Vagina (tissue), 2 donors: ENCODE results near the gene BOLA1. TPM values are rescaled to one million over a fixed set of nuclear protein-coding genes. Genes with fewer than 3 reads are reported as not detected.

Source experiments
- DNase-seq, 2 donors: peaks; one replicate each; pipeline ENCODE4 v3.0.0-alpha.2; 2017; ENCODE audit errors: extremely low spot score in 2 of 2
- H3K27ac ChIP-seq: fragments of 200-600 bp; sonication (generic); one replicate; pipeline ENCODE4 v1.5.1; 2019
- H3K27me3 ChIP-seq: fragments of 200-600 bp; sonication (generic); one replicate; pipeline ENCODE4 v1.5.1; 2019
- H3K36me3 ChIP-seq, 2 donors: fragments of 200-600 bp; sonication (generic); one replicate each; pipeline ENCODE4 v1.5.1; 2017 to 2019
- H3K4me1 ChIP-seq: fragments of 200-600 bp; sonication (generic); one replicate; pipeline ENCODE4 v1.5.1; 2019
- H3K4me3 ChIP-seq, 2 donors: fragments of 200-600 bp; sonication (generic); 1 replicate in 1 of 2; 2 replicates in 1 of 2; pipeline ENCODE4 v1.5.1; 2016 to 2019
- H3K9me3 ChIP-seq: fragments of 200-600 bp; sonication (generic); one replicate; pipeline ENCODE4 v1.5.1; 2019
- POLR2A ChIP-seq, 2 donors: fragments of 450-650 bp; IDR thresholded peaks; one replicate each; pipeline ENCODE4 v1.6.1; 2017; ENCODE audit warnings: antibody characterized with exemption in 2 of 2, mild to moderate bottlenecking in 2 of 2, moderate library complexity in 2 of 2
- POLR2AphosphoS5 ChIP-seq, 2 donors: sonication (generic); formaldehyde crosslinking; IDR thresholded peaks; one replicate each; pipeline ENCODE4 v1.9.0; 2017; ENCODE audit warnings: antibody characterized with exemption in 2 of 2, mild to moderate bottlenecking in 2 of 2, low read depth in 1 of 2; ENCODE audit not compliant: insufficient read depth in 1 of 2
- intact Hi-C: fragments of 100-400 bp; cut with DNase I; formaldehyde crosslinking; loops from one replicate; pipeline ENCODE4 v1.15.1; 2023
- total RNA-seq: library from RNA; depleted of rRNA; stranded (reverse); fragments of >200 nt; gene quantifications from one replicate; pipeline ENCODE4 v1.2.3, GENCODE V29; 2016
- TF ChIP-seq, protein P1 (sequence below), 3 experiments: fragments of 450-650 bp in 2 of 3; fragments of 200-600 bp in 1 of 3; sonication (generic) in 1 of 3; IDR thresholded peaks; one replicate each; pipeline ENCODE4 v1.5.1; 2017 to 2019; ENCODE audit warnings: antibody characterized with exemption in 3 of 3, mild to moderate bottlenecking in 2 of 3, moderate library complexity in 2 of 3

Gene BOLA1
- total RNA-seq, 1 donor from 2014 or later = 43.0 TPM

DNA sequence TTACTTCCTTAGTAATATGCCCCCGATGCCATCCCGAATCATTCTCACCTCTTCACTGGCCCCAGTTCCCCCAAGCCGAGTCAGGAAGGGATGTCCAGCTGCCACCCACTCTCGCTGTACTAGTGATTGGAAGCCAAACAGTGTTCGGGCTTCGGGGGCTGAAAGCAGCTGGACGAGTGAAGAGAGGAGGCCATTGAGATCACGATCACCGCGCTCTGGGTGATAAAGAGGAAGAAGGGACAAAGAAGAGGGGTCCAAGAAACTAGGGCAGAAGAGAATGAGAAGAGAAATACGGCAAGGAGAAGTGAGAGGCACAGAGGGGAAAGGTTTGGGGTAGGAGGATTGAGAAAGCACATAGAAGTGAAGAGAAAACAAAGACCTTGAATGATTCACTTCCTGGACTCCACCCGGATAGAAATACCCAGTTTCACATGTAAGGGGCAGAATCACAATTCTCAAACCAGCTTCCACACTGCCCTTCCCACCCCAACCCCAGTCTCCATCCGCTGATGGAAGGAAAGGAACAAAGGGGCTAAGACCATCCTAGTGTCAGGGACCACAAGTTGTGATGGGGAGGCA is 31.9 kb downstream of the BOLA1 start:
- Histone ChIP-seq H3K27ac (no peak overlapping the region), H3K9me3 (no peaks in the 10 kb centered on the region), H3K36me3 (peaks cover 0 to 14% of the 10 kb centered on the region in 2 donors), H3K4me1 (peaks cover 38% of the 10 kb centered on the region), H3K27me3 (no peaks in the 10 kb centered on the region), H3K4me3 (no peak overlapping the region)
- intact Hi-C loops = no loop called here
- DNase-seq = peak in 1 of 2 donors; percentile 16
- TF ChIP-seq, protein P1, sequence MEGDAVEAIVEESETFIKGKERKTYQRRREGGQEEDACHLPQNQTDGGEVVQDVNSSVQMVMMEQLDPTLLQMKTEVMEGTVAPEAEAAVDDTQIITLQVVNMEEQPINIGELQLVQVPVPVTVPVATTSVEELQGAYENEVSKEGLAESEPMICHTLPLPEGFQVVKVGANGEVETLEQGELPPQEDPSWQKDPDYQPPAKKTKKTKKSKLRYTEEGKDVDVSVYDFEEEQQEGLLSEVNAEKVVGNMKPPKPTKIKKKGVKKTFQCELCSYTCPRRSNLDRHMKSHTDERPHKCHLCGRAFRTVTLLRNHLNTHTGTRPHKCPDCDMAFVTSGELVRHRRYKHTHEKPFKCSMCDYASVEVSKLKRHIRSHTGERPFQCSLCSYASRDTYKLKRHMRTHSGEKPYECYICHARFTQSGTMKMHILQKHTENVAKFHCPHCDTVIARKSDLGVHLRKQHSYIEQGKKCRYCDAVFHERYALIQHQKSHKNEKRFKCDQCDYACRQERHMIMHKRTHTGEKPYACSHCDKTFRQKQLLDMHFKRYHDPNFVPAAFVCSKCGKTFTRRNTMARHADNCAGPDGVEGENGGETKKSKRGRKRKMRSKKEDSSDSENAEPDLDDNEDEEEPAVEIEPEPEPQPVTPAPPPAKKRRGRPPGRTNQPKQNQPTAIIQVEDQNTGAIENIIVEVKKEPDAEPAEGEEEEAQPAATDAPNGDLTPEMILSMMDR (IDR thresholded peaks at IDR 0.05) = no peak
- TF ChIP-seq POLR2AphosphoS5 (IDR thresholded peaks at IDR 0.05; ENCODE audit: insufficient read depth in 1 of 2, low read depth in 1 of 2) (no peak), POLR2A (IDR thresholded peaks at IDR 0.05) (no peak)

DNA sequence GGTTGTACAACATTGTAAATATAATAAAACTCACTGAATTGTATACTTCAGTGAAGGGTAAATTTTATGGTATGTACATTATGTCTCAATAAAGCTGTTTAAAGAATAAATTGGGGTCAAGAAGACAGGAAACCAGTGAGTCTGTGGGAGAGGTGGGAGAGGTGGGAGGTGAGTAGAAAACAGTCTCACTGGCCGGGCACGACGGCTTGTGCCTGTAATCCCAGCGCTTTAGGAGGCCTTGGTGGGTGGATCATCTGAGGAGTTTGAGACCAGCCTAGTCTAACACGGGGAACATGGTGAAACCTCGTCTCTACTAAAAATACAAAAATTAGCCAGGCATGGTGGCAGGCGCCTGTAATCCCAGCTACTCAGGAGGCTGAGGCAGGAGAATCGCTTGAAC is 33.1 kb downstream of the BOLA1 start:
- Histone ChIP-seq H3K4me1 (peaks cover 34% of the 10 kb centered on the region), H3K9me3 (no peaks in the 10 kb centered on the region), H3K4me3 (no peak overlapping the region), H3K36me3 (peaks cover 0 to 8% of the 10 kb centered on the region in 2 donors), H3K27ac (no peak overlapping the region), H3K27me3 (no peaks in the 10 kb centered on the region)
- DNase-seq = no peak
- no peak for TF ChIP-seq POLR2A (IDR thresholded peaks at IDR 0.05)
- intact Hi-C loops = no loop called here

GRCh38 chr1:149933208-149933607 is 33.8 kb downstream of the BOLA1 start:
- H3K9me3 ChIP-seq = no peaks in the 10 kb centered on the region
- TF ChIP-seq POLR2AphosphoS5 (IDR thresholded peaks at IDR 0.05; ENCODE audit: insufficient read depth in 1 of 2, low read depth in 1 of 2) = no peak
- no peak for TF ChIP-seq POLR2A (IDR thresholded peaks at IDR 0.05)
- intact Hi-C loops = no loop called here
- peaks cover 41% of the 10 kb centered on the region for H3K4me1 ChIP-seq
- no peak for DNase-seq
- no peak overlapping the region for H3K27ac ChIP-seq
- H3K27me3 ChIP-seq = no peaks in the 10 kb centered on the region
- H3K36me3 ChIP-seq = peaks cover 0 to 8% of the 10 kb centered on the region in 2 donors
- H3K4me3 ChIP-seq = no peak overlapping the region

GRCh38 chr1:149934356-149934755 is 35.0 kb downstream of the BOLA1 start:
- Histone ChIP-seq H3K9me3 (no peaks in the 10 kb centered on the region), H3K4me1 (peaks cover 41% of the 10 kb centered on the region), H3K27ac (no peak overlapping the region), H3K4me3 (no peak overlapping the region), H3K36me3 (peaks cover 0 to 8% of the 10 kb centered on the region in 2 donors), H3K27me3 (no peaks in the 10 kb centered on the region)
- no peak for DNase-seq
- intact Hi-C loops = no loop called here
- TF ChIP-seq POLR2AphosphoS5 (IDR thresholded peaks at IDR 0.05; ENCODE audit: insufficient read depth in 1 of 2, low read depth in 1 of 2) = no peak
- TF ChIP-seq POLR2A (IDR thresholded peaks at IDR 0.05) = no peak
- TF ChIP-seq, protein P1 (IDR thresholded peaks at IDR 0.05) = no peak

GRCh38 chr1:149936170-149936991 is 37.0 kb downstream of the BOLA1 start, which contains the start of gene MTMR11:
Gene MTMR11 (minus strand): TSS chr1:149936879. CDS start chr1:149936647, 232 bp downstream.
- no peak for DNase-seq
- H3K4me3 ChIP-seq = peak within 1 kb of the TSS; percentile 60 to 67
- no peak for TF ChIP-seq POLR2A (IDR thresholded peaks at IDR 0.05)
- TF ChIP-seq POLR2AphosphoS5 (IDR thresholded peaks at IDR 0.05; ENCODE audit: insufficient read depth in 1 of 2, low read depth in 1 of 2) = peak in 1 of 2 donors; percentile 45

GRCh38 chr1:149936992-149937705 is 37.8 kb downstream of the BOLA1 start:
- peaks cover 52% of the 10 kb centered on the region for H3K4me1 ChIP-seq
- peak overlapping the region; percentile 93 for H3K27ac ChIP-seq
- intact Hi-C loops = no loop called here

More at GRCh38 chr1:149936170-149936991, 37.0 kb downstream of the BOLA1 start, which contains the start of gene MTMR11:
- intact Hi-C loops = no loop called here
- peak within 1 kb of the TSS; percentile 93 for H3K27ac ChIP-seq
- H3K27me3 ChIP-seq = no peaks in the 10 kb centered on the region
- peaks cover 0 to 7% of the 10 kb centered on the region in 2 donors for H3K36me3 ChIP-seq
- no peaks in the 10 kb centered on the region for H3K9me3 ChIP-seq
- peaks cover 47% of the 10 kb centered on the region for H3K4me1 ChIP-seq

More at GRCh38 chr1:149936992-149937705, 37.8 kb downstream of the BOLA1 start:
- Histone ChIP-seq H3K9me3 (no peaks in the 10 kb centered on the region), H3K36me3 (no peaks in the 10 kb centered on the region), H3K4me3 (peak overlapping the region; percentile 60 to 67), H3K27me3 (no peaks in the 10 kb centered on the region)
- DNase-seq = no peak
- TF ChIP-seq POLR2A (IDR thresholded peaks at IDR 0.05) = peak in 1 of 2 donors; percentile 36
- no peak for TF ChIP-seq POLR2AphosphoS5 (IDR thresholded peaks at IDR 0.05; ENCODE audit: insufficient read depth in 1 of 2, low read depth in 1 of 2)
